ENCODE results near the gene TAL2. TPM values are rescaled to one million over a fixed set of nuclear protein-coding genes. Genes with fewer than 3 reads are reported as not detected.

Gene TAL2
- total RNA-seq, 1 donor from 2014 or later = not detected

GRCh38 chr9:105710638-105711037 lies 48.4 kb downstream of the TAL2 start:
- Histone ChIP-seq H3K27me3 (ENCODE audit: control insufficient read depth, insufficient read depth, low read length) (no peaks in the 10 kb centered on the region), H3K4me3 (ENCODE audit: low read depth, low read length) (no peak overlapping the region), H3K36me3 (ENCODE audit: control insufficient read depth, insufficient read depth, low read length) (no peaks in the 10 kb centered on the region)
- TF ChIP-seq CTCF (IDR thresholded peaks at IDR 0.05; ENCODE audit: insufficient read depth, low read length, severe bottlenecking) = no peak
- FAIRE-seq (no peak), DNase-seq (ENCODE audit: low read depth) (no peak)

- Histone ChIP-seq H3K36me3 (ENCODE audit: control insufficient read depth, insufficient read depth, low read length) (no peaks in the 10 kb centered on the region), H3K27me3 (ENCODE audit: control insufficient read depth, insufficient read depth, low read length) (no peaks in the 10 kb centered on the region), H3K4me3 (ENCODE audit: low read depth, low read length) (no peak overlapping the region)
- TF ChIP-seq CTCF (IDR thresholded peaks at IDR 0.05; ENCODE audit: insufficient read depth, low read length, severe bottlenecking) = no peak
- DNase-seq (ENCODE audit: low read depth) (no peak), FAIRE-seq (no peak)
Observed at GRCh38 chr9:105711867-105712266, 49.6 kb downstream of the TAL2 start.

- Histone ChIP-seq H3K27me3 (ENCODE audit: control insufficient read depth, insufficient read depth, low read length) (no peaks in the 10 kb centered on the region), H3K36me3 (ENCODE audit: control insufficient read depth, insufficient read depth, low read length) (no peaks in the 10 kb centered on the region), H3K4me3 (ENCODE audit: low read depth, low read length) (no peak overlapping the region)
- DNase-seq (ENCODE audit: low read depth) (no peak), FAIRE-seq (no peak)
- TF ChIP-seq CTCF (IDR thresholded peaks at IDR 0.05; ENCODE audit: insufficient read depth, low read length, severe bottlenecking) = no peak
Observed at GRCh38 chr9:105712297-105712696, 50.0 kb downstream of the TAL2 start.

Other genes with a start within 250 kb of the TAL2 start
- 2.4 and 4.2 TPM in 2 replicates for gene FSD1L, start 214.4 kb upstream of the TAL2 start, total RNA-seq
- gene FKTN, start 104.3 kb upstream of the TAL2 start, total RNA-seq = 17.0 and 17.9 TPM in 2 replicates
- gene TMEM38B, start 32.1 kb downstream of the TAL2 start, total RNA-seq = 19.6 and 34.5 TPM in 2 replicates

All from bronchial epithelial cell (primary cell).